NCI-H774 (cell line): ENCODE results near the gene CACNA2D2.
A peak's percentile ranks its signal among the peaks of the same experiment; 100 is the strongest.

Experiments
- DNase-seq: peaks from one replicate; lab custom pipeline; 2025; lab: John Stamatoyannopoulos, UW

CACNA2D2 gene

GRCh38 chr3:50395070-50395860, 108.2 kb downstream of the CACNA2D2 start:
- no peak for DNase-seq

GRCh38 chr3:50393061-50393460, 110.4 kb downstream of the CACNA2D2 start:
- no peak for DNase-seq

- no peak for DNase-seq
Observed at GRCh38 chr3:50392101-50392715, 111.2 kb downstream of the CACNA2D2 start.

GRCh38 chr3:50390508-50391224, 112.8 kb downstream of the CACNA2D2 start:
- DNase-seq, result peak; percentile 7

- no peak for DNase-seq
Observed at GRCh38 chr3:50389414-50389767, 114.0 kb downstream of the CACNA2D2 start.

- no peak for DNase-seq
Observed at GRCh38 chr3:50388720-50389413, 114.6 kb downstream of the CACNA2D2 start.

GRCh38 chr3:50388016-50388719, 115.3 kb downstream of the CACNA2D2 start:
- DNase-seq, result no peak

GRCh38 chr3:50385754-50386153, 117.7 kb downstream of the CACNA2D2 start:
- no peak for DNase-seq

- DNase-seq, result no peak
Observed at GRCh38 chr3:50383750-50384149, 119.7 kb downstream of the CACNA2D2 start.

GRCh38 chr3:50382722-50383121, 120.7 kb downstream of the CACNA2D2 start:
- no peak for DNase-seq

- no peak for DNase-seq
Observed at GRCh38 chr3:50381383-50381782, 122.1 kb downstream of the CACNA2D2 start.

- no peak for DNase-seq
Observed at GRCh38 chr3:50380405-50381085, 122.9 kb downstream of the CACNA2D2 start.

- no peak for DNase-seq
Observed at GRCh38 chr3:50378757-50379156, 124.7 kb downstream of the CACNA2D2 start.

- no peak for DNase-seq
Observed at GRCh38 chr3:50378024-50378423, 125.4 kb downstream of the CACNA2D2 start.

- no peak for DNase-seq
Observed at GRCh38 chr3:50375258-50375931, 128.0 kb downstream of the CACNA2D2 start.

GRCh38 chr3:50374363-50375257, 128.8 kb downstream of the CACNA2D2 start:
- DNase-seq, result no peak

- no peak for DNase-seq
Observed at GRCh38 chr3:50373146-50374051, 130.0 kb downstream of the CACNA2D2 start.

GRCh38 chr3:50372349-50372748, 131.1 kb downstream of the CACNA2D2 start:
- no peak for DNase-seq
